H9 (cell line): ENCODE data around the gene CXCL10. TPM values are rescaled to one million over a fixed set of nuclear protein-coding genes. Genes with fewer than 3 reads are reported as not detected.
"Not testable (repeated sequence)": the region's sequence is repeated elsewhere in the genome, so short reads cannot be mapped to it uniquely, and the experiment has no call there.

Experiments
- DNase-seq: peaks from one replicate; pipeline ENCODE4 v3.0.0-alpha.2; 2017
- H2AFZ ChIP-seq: one replicate; pipeline ENCODE4 v1.6.1; 2013; ENCODE audit warnings: mild to moderate bottlenecking, low read length, control low read depth, moderate library complexity
- H2AK5ac ChIP-seq: 2 replicates; pipeline ENCODE4 v1.6.1; 2013; ENCODE audit warnings: low read length, control low read depth, mixed read lengths; ENCODE audit not compliant: insufficient read length
- H2BK120ac ChIP-seq: one replicate; pipeline ENCODE4 v1.6.1; 2013; ENCODE audit warnings: low read depth, mild to moderate bottlenecking, low read length, control low read depth, inconsistent platforms; ENCODE audit not compliant: poor library complexity, severe bottlenecking
- H2BK12ac ChIP-seq: 2 replicates; pipeline ENCODE4 v1.6.1; 2013; ENCODE audit warnings: low read length, control low read depth, mixed read lengths, low read depth; ENCODE audit not compliant: insufficient read length
- H2BK15ac ChIP-seq: 2 replicates; pipeline ENCODE4 v1.6.1; 2013; ENCODE audit warnings: low read depth, low read length, control low read depth
- H2BK20ac ChIP-seq: one replicate; pipeline ENCODE4 v1.6.1; 2013; ENCODE audit warnings: low read depth, mild to moderate bottlenecking, low read length, control low read depth, inconsistent platforms; ENCODE audit not compliant: poor library complexity, severe bottlenecking
- H2BK5ac ChIP-seq: 2 replicates; pipeline ENCODE4 v1.6.1; 2013; ENCODE audit warnings: low read length, control low read depth, mixed read lengths; ENCODE audit not compliant: insufficient read length
- H3K14ac ChIP-seq: 2 replicates; pipeline ENCODE4 v1.6.1; 2013; ENCODE audit warnings: low read length, control low read depth; ENCODE audit not compliant: insufficient read depth
- H3K18ac ChIP-seq: 2 replicates; pipeline ENCODE4 v1.6.1; 2013; ENCODE audit warnings: low read depth, mild to moderate bottlenecking, mixed read lengths, low read length, control low read depth; ENCODE audit not compliant: insufficient read length
- H3K23ac ChIP-seq: 2 replicates; pipeline ENCODE4 v1.6.1; 2013; ENCODE audit warnings: low read length, control low read depth, mixed read lengths, low read depth; ENCODE audit not compliant: insufficient read length
- H3K23me2 ChIP-seq: 2 replicates; pipeline ENCODE4 v1.6.1; 2013; ENCODE audit warnings: low read depth, mild to moderate bottlenecking, mixed read lengths, low read length, control low read depth; ENCODE audit not compliant: insufficient read length, poor library complexity, severe bottlenecking
- H3K27ac ChIP-seq: 2 replicates; pipeline ENCODE4 v1.5.1; 2013; ENCODE audit warnings: low read length, control low read depth, mixed read lengths, low read depth; ENCODE audit not compliant: insufficient read length
- H3K27me3 ChIP-seq: 2 replicates; pipeline ENCODE4 v1.6.1; 2013; ENCODE audit warnings: low read length, control low read depth, inconsistent platforms; ENCODE audit not compliant: insufficient read depth
- H3K4ac ChIP-seq: 2 replicates; pipeline ENCODE4 v1.6.1; 2013; ENCODE audit warnings: low read depth, mild to moderate bottlenecking, control low read depth, inconsistent platforms, low read length, moderate library complexity
- H3K4me1 ChIP-seq: 2 replicates; pipeline ENCODE4 v1.6.1; 2013; ENCODE audit warnings: low read length, control low read depth, inconsistent platforms; ENCODE audit not compliant: insufficient read depth
- H3K4me2 ChIP-seq: 2 replicates; pipeline ENCODE4 v1.6.1; 2013; ENCODE audit warnings: low read length, control low read depth, mixed read lengths; ENCODE audit not compliant: insufficient read length, insufficient read depth
- H3K56ac ChIP-seq: 2 replicates; pipeline ENCODE4 v1.6.1; 2013; ENCODE audit warnings: low read depth, mild to moderate bottlenecking, mixed read lengths, low read length, control low read depth; ENCODE audit not compliant: insufficient read length
- H3K79me1 ChIP-seq: 2 replicates; pipeline ENCODE4 v1.6.1; 2013; ENCODE audit warnings: low read depth, mild to moderate bottlenecking, moderate library complexity, low read length, control low read depth, inconsistent platforms; ENCODE audit not compliant: insufficient read depth, poor library complexity, severe bottlenecking
- H3K79me2 ChIP-seq: 2 replicates; pipeline ENCODE4 v1.6.1; 2013; ENCODE audit warnings: low read length, control low read depth, inconsistent platforms; ENCODE audit not compliant: insufficient read depth
- H3K9ac ChIP-seq: 2 replicates; pipeline ENCODE4 v1.6.1; 2013; ENCODE audit warnings: low read length, control low read depth, mixed read lengths; ENCODE audit not compliant: insufficient read length; ENCODE audit errors: extremely low read depth
- H3K9me3 ChIP-seq: one replicate; pipeline ENCODE4 v1.6.1; 2013; ENCODE audit warnings: low read depth, low read length, inconsistent platforms; ENCODE audit not compliant: control insufficient read depth
- H3T11ph ChIP-seq: one replicate; pipeline ENCODE4 v1.6.1; 2013; ENCODE audit warnings: mild to moderate bottlenecking, low read length, control low read depth, inconsistent platforms
- H4K20me1 ChIP-seq: one replicate; pipeline ENCODE4 v1.6.1; 2013; ENCODE audit not compliant: control insufficient read depth, insufficient read length, insufficient read depth
- H4K5ac ChIP-seq: 2 replicates; pipeline ENCODE4 v1.6.1; 2013; ENCODE audit warnings: low read depth, mild to moderate bottlenecking, mixed read lengths, low read length, control low read depth; ENCODE audit not compliant: insufficient read length
- H4K8ac ChIP-seq: replicated peaks from 2 replicates; pipeline ENCODE4 v1.6.1; 2013; ENCODE audit warnings: low read length, control low read depth, mixed read lengths, low read depth; ENCODE audit not compliant: insufficient read length
- H4K91ac ChIP-seq: 2 replicates; pipeline ENCODE4 v1.6.1; 2013; ENCODE audit warnings: low read depth, mild to moderate bottlenecking, moderate library complexity, mixed read lengths, low read length, control low read depth; ENCODE audit not compliant: insufficient read length
- H3K27ac Mint-ChIP-seq, 3 experiments: 2 replicates in 2 of 3; 3 replicates in 1 of 3; pipeline ENCODE4 v1.8.0; 2020 to 2021; ENCODE audit warnings: mixed read lengths in 3 of 3, mild to moderate bottlenecking in 1 of 3, moderate library complexity in 1 of 3
- H3K27me3 Mint-ChIP-seq: 2 replicates; pipeline ENCODE4 v1.8.0; 2021; ENCODE audit warnings: low read depth, mild to moderate bottlenecking, moderate library complexity, mixed read lengths
- H3K36me3 Mint-ChIP-seq, 3 experiments: 2 replicates in 2 of 3; 3 replicates in 1 of 3; pipeline ENCODE4 v1.8.0; 2020 to 2021; ENCODE audit warnings: low read depth in 3 of 3, mixed read lengths in 3 of 3; ENCODE audit not compliant: insufficient read depth in 1 of 3
- H3K4me1 Mint-ChIP-seq, 2 experiments: 2 replicates each; pipeline ENCODE4 v1.8.0; 2020; ENCODE audit warnings: mixed read lengths in 2 of 2
- H3K4me3 Mint-ChIP-seq, 2 experiments: 2 replicates in 1 of 2; 3 replicates in 1 of 2; pipeline ENCODE4 v1.8.0; 2020 to 2021; ENCODE audit warnings: mild to moderate bottlenecking in 2 of 2, mixed read lengths in 2 of 2, moderate library complexity in 1 of 2
- H3K9me3 Mint-ChIP-seq, 2 experiments: 2 replicates in 1 of 2; 3 replicates in 1 of 2; pipeline ENCODE4 v1.8.0; 2020; ENCODE audit warnings: mild to moderate bottlenecking in 2 of 2, mixed read lengths in 2 of 2, moderate library complexity in 1 of 2
- WGBS: extraction: QIAGEN DNeasy Blood & Tissue Kit; methylation state at CpG from one replicate; pipeline ENCODE4 v1.1.7; 2013; ENCODE audit warnings: missing lambda C conversion rate, low lambda C conversion rate, mixed read lengths; ENCODE audit not compliant: insufficient read length; ENCODE audit errors: extremely low coverage; 5-methylcytosine and 5-hydroxymethylcytosine counted together
- total RNA-seq: library from RNA; stranded (reverse); gene quantifications from 2 replicates; pipeline ENCODE4 v1.2.1, GENCODE V29; 2021
- TF ChIP-seq, protein P1 (sequence below): fragments of 200-600 bp; sonication (generic); conservative IDR thresholded peaks from 3 replicates; pipeline ENCODE4 v1.8.0; 2021; ENCODE audit warnings: antibody characterized with exemption, mild to moderate bottlenecking

CXCL10 gene
- total RNA-seq, 1 experiment from 2014 or later: not detected

DNA sequence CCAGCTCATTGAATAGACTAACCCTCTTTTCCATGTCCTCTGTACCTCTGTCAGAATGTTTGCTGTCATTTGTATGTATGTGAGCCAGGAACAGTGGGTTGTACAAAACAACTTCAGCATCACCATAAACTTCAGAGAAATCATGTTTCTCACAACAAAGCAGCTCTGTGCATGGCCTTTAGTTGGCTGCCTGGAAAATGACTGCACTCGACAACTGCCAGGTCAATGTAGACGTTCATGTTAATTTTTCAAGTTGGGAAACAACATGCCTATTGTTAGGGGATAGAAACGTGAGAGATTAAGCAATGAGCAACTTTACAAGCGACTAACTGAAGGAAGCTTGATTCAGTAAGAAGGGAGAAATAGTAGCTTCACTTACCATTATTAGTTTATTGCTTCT, 30.4 kb upstream of the CXCL10 start:
- Histone ChIP-seq H3K23me2 (no peaks in the 10 kb centered on the region), H3K23ac (no peak overlapping the region), H2BK12ac (no peak overlapping the region), H3K27me3 (no peaks in the 10 kb centered on the region), H4K91ac (no peak overlapping the region), H3K56ac (no peak overlapping the region), H3K27ac (no peak overlapping the region), H3K4ac (no peak overlapping the region), H3K18ac (no peak overlapping the region), H3K79me2 (no peaks in the 10 kb centered on the region), H3T11ph (no peak overlapping the region), H2BK15ac (no peak overlapping the region), H3K14ac (no peak overlapping the region), H2BK5ac (no peak overlapping the region), H4K20me1 (no peaks in the 10 kb centered on the region), H3K79me1 (no peaks in the 10 kb centered on the region), H3K9ac (no peak overlapping the region), H2AFZ (no peak overlapping the region), H4K5ac (no peak overlapping the region), H4K8ac (no peak overlapping the region), H2AK5ac (no peak overlapping the region), H3K9me3 (no peaks in the 10 kb centered on the region), H3K4me1 (peaks cover 9% of the 10 kb centered on the region), H2BK120ac (no peak overlapping the region), H2BK20ac (no peak overlapping the region), H3K4me2 (no peak overlapping the region)
- Mint-ChIP-seq H3K27ac (peak overlapping the region in 1 of 3 experiments; percentile 8; a peak in 3 of 7 replicates), H3K9me3 (no peaks in the 10 kb centered on the region), H3K4me3 (no peak overlapping the region; a peak in 1 of 5 replicates), H3K36me3 (no peaks in the 10 kb centered on the region), H3K27me3 (peaks cover 5% of the 10 kb centered on the region), H3K4me1 (peaks cover 31 to 42% of the 10 kb centered on the region in 2 experiments)
- TF ChIP-seq, protein P1, sequence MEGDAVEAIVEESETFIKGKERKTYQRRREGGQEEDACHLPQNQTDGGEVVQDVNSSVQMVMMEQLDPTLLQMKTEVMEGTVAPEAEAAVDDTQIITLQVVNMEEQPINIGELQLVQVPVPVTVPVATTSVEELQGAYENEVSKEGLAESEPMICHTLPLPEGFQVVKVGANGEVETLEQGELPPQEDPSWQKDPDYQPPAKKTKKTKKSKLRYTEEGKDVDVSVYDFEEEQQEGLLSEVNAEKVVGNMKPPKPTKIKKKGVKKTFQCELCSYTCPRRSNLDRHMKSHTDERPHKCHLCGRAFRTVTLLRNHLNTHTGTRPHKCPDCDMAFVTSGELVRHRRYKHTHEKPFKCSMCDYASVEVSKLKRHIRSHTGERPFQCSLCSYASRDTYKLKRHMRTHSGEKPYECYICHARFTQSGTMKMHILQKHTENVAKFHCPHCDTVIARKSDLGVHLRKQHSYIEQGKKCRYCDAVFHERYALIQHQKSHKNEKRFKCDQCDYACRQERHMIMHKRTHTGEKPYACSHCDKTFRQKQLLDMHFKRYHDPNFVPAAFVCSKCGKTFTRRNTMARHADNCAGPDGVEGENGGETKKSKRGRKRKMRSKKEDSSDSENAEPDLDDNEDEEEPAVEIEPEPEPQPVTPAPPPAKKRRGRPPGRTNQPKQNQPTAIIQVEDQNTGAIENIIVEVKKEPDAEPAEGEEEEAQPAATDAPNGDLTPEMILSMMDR: no peak
- DNase-seq: no peak
- WGBS: no CpG with 5 or more reads among the region's 4 CpGs

DNA sequence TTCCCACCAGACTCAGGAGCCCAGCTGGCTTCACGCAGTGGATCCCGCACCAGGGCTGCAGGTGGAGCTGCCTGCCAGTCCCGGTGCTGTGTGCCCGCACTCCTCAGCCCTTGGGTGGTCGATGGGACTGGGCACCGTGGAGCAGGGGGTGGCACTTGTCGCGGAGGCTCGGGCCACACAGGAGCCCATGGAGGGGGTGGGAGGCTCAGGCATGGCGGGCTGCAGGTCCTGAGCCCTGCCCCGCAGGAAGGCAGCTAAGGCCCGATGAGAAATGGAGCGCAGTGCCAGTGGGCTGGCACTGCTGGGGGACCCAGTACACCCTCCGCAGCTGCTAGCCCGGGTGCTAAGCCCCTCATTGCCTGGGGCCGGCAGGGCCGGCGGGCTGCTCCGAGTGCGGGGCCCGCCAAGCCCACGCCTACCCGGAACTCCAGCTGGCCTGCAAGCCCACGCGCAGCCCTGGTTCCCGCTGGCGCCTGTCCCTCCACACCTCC, 27.3 kb upstream of the CXCL10 start:
- not testable (repeated sequence) for H2AFZ ChIP-seq, H2AK5ac ChIP-seq, H4K8ac ChIP-seq, H4K5ac ChIP-seq, H4K91ac ChIP-seq, H3K9me3 ChIP-seq, H3K27me3 Mint-ChIP-seq, H2BK5ac ChIP-seq, H3K9ac ChIP-seq, H3K4me2 ChIP-seq, H3K23me2 ChIP-seq, H3K79me2 ChIP-seq, H3T11ph ChIP-seq, H3K4me1 ChIP-seq, H2BK12ac ChIP-seq, H2BK20ac ChIP-seq, H3K56ac ChIP-seq, H3K4me3 Mint-ChIP-seq, H3K14ac ChIP-seq, H3K4ac ChIP-seq, H3K79me1 ChIP-seq, H2BK120ac ChIP-seq, H3K18ac ChIP-seq, H3K27ac Mint-ChIP-seq, H2BK15ac ChIP-seq, H3K27me3 ChIP-seq, H4K20me1 ChIP-seq, H3K9me3 Mint-ChIP-seq, H3K36me3 Mint-ChIP-seq, H3K23ac ChIP-seq, DNase-seq, H3K27ac ChIP-seq
- H3K4me1 Mint-ChIP-seq: peaks cover 26 to 33% of the 10 kb centered on the region in 2 experiments
- WGBS: no CpG with 5 or more reads among the region's 27 CpGs
